Chondrocyte (in vitro differentiated cells): ENCODE results near the gene DCUN1D4. TPM values are rescaled to one million over a fixed set of nuclear protein-coding genes. Genes with fewer than 3 reads are reported as not detected.

Source experiments
- DNase-seq: peaks from one replicate; pipeline ENCODE4 v3.0.0; 2021; ENCODE audit warnings: mixed read lengths, low spot score
- H3K27ac Mint-ChIP-seq: one replicate; pipeline ENCODE4 v1.8.0; 2021; ENCODE audit warnings: mild to moderate bottlenecking, moderate library complexity, mixed read lengths; ENCODE audit not compliant: unreplicated experiment
- H3K27me3 Mint-ChIP-seq: 2 replicates; pipeline ENCODE4 v1.8.0; 2021; ENCODE audit warnings: low read depth, mixed read lengths
- H3K36me3 Mint-ChIP-seq: 2 replicates; pipeline ENCODE4 v1.8.0; 2021; ENCODE audit warnings: low read depth, mixed read lengths
- H3K4me1 Mint-ChIP-seq: 2 replicates; pipeline ENCODE4 v1.8.0; 2021; ENCODE audit warnings: low read depth, mild to moderate bottlenecking, mixed read lengths
- H3K4me3 Mint-ChIP-seq: one replicate; pipeline ENCODE4 v1.8.0; 2021; ENCODE audit warnings: mild to moderate bottlenecking, moderate library complexity, mixed read lengths; ENCODE audit not compliant: unreplicated experiment
- H3K9me3 Mint-ChIP-seq: 2 replicates; pipeline ENCODE4 v1.8.0; 2021; ENCODE audit warnings: low read depth, mixed read lengths
- CTCF ChIP-seq: fragments of 200-600 bp; sonication (generic); IDR thresholded peaks from 2 replicates; pipeline ENCODE4 v1.5.0; 2021; ENCODE audit warnings: antibody characterized with exemption, mild to moderate bottlenecking, moderate library complexity
- long read RNA-seq: library from polyadenylated mRNA; stranded (forward); transcript quantifications from one replicate; pipeline ENCODE4 v2.0.0, GENCODE V29; 2021
- total RNA-seq: library from RNA; stranded (reverse); gene quantifications from 3 replicates; pipeline ENCODE4 v1.2.1, GENCODE V29; 2021

DCUN1D4 gene
- total RNA-seq = 51.8 to 74.9 TPM (median 69.3 TPM) in 3 replicates
- long read RNA-seq, full-length matches to known transcripts = 74 of 92 reads
- long read RNA-seq, partial matches to known transcripts = 4 of 92 reads
- long read RNA-seq, other reads (novel, unspliced or antisense) = 14 of 92 reads

- Mint-ChIP-seq H3K4me1 (peaks cover 47% of the 10 kb centered on the region), H3K36me3 (no peaks in the 10 kb centered on the region), H3K27me3 (no peaks in the 10 kb centered on the region), H3K4me3 (peak within 1 kb of the TSS; percentile 94), H3K9me3 (no peaks in the 10 kb centered on the region), H3K27ac (peak within 1 kb of the TSS; percentile 98)
- peak; percentile 100 for DNase-seq
- peak; percentile 62 for TF ChIP-seq CTCF
Measured at GRCh38 chr4:51842554-51843308, at the start of gene DCUN1D4. Gene DCUN1D4, plus strand, starts transcription at chr4:51843153. Its CDS starts 90 bp downstream, at chr4:51843243.

- Mint-ChIP-seq H3K27me3 (no peaks in the 10 kb centered on the region), H3K4me3 (no peak overlapping the region), H3K9me3 (peaks cover 33% of the 10 kb centered on the region), H3K4me1 (peaks cover 3% of the 10 kb centered on the region), H3K36me3 (peaks cover 6% of the 10 kb centered on the region), H3K27ac (no peak overlapping the region)
- TF ChIP-seq CTCF = no peak
- no peak for DNase-seq
Measured at GRCh38 chr4:51820443-51821234, 22.3 kb upstream of the DCUN1D4 start.

DNA sequence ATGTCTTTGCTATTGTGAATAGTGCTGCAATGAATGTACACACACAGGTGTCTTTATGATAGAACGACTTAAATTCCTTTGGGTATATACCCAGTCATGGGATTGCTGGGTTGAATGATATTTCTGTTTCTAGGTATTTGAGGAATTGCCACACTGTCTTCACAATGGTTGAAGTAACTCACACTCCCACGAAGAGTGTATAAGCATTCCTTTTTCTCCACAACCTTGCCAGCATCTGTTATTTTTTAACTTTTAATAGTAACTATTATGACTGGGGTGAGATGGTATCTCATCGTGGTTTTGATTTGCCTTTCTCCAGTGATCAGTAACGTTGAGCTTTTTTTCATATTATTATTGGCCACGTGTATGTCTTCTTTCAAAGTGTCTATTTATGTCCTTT is 17.6 kb upstream of the DCUN1D4 start:
- Mint-ChIP-seq H3K27ac (no peak overlapping the region), H3K27me3 (peaks cover 20% of the 10 kb centered on the region), H3K4me1 (peaks cover 4% of the 10 kb centered on the region), H3K4me3 (no peak overlapping the region), H3K9me3 (peaks cover 10% of the 10 kb centered on the region), H3K36me3 (peaks cover 5% of the 10 kb centered on the region)
- no peak for TF ChIP-seq CTCF
- no peak for DNase-seq

- no peaks in the 10 kb centered on the region for H3K9me3 Mint-ChIP-seq
- H3K36me3 Mint-ChIP-seq = peaks cover 2% of the 10 kb centered on the region
- peaks cover 4% of the 10 kb centered on the region for H3K4me1 Mint-ChIP-seq
- H3K4me3 Mint-ChIP-seq = no peak overlapping the region
- peaks cover 20% of the 10 kb centered on the region for H3K27me3 Mint-ChIP-seq
- no peak for DNase-seq
- H3K27ac Mint-ChIP-seq = no peak overlapping the region
- TF ChIP-seq CTCF = no peak
Measured at GRCh38 chr4:51830156-51830720, 12.7 kb upstream of the DCUN1D4 start.

DNA sequence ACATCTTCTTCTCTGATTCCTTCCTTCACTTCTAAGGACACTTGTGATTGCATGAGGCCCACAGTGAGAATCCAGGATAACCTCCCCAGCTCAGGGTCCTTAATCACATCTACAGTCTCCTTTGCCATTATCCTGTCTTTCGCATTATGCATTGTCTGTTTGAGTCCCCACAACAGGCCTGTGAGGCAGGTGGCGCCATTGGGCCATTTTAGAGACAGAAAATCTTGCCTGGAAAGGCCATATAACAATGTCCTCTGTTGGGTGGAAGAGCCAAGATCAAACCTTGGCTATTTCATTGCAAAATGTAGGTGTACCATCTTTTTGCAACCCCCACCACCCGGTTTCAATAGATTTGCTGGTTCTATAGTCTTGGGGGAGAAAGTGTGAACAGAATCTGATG is 11.8 kb upstream of the DCUN1D4 start:
- Mint-ChIP-seq H3K9me3 (no peaks in the 10 kb centered on the region), H3K4me1 (no peaks in the 10 kb centered on the region), H3K4me3 (no peak overlapping the region), H3K36me3 (peaks cover 2% of the 10 kb centered on the region), H3K27me3 (peaks cover 20% of the 10 kb centered on the region), H3K27ac (no peak overlapping the region)
- no peak for DNase-seq
- peak; percentile 85 for TF ChIP-seq CTCF
